GM15510 (cell line): Measurements from ENCODE around the gene PALMD.

Experiments used
- POLR2A ChIP-seq: IDR thresholded peaks from 3 replicates; pipeline ENCODE4 v1.6.1; 2011; ENCODE audit warnings: borderline replicate concordance; ENCODE audit not compliant: insufficient read length; ENCODE audit errors: extremely low read depth

Gene PALMD

DNA sequence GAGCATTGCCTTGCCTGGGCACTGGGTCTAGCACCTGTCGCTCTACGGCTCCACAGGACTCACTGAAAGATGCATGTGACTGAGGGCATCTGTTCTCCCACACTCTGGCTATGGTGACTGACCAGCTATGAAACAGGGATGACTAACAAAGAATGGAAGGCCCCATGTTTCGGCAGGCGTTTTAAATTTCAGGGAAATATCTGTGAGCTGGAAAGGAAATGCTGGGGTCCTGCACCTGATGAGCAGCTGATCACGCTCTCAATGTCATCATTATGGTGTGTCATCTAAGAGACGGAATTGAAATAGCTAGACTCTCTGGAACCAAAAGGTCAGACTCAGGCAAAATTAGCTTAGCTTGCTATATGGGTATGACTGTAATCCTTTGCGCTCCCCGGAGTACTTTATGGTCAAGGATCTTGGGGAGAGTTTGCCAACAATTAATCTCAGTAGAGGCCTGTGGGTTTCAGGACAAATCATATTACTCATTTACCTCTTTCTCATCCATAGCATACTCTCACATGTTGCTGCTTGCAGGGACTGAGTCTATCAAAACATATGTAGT is 24.5 kb upstream of the PALMD start:
- TF ChIP-seq POLR2A: no peak

DNA sequence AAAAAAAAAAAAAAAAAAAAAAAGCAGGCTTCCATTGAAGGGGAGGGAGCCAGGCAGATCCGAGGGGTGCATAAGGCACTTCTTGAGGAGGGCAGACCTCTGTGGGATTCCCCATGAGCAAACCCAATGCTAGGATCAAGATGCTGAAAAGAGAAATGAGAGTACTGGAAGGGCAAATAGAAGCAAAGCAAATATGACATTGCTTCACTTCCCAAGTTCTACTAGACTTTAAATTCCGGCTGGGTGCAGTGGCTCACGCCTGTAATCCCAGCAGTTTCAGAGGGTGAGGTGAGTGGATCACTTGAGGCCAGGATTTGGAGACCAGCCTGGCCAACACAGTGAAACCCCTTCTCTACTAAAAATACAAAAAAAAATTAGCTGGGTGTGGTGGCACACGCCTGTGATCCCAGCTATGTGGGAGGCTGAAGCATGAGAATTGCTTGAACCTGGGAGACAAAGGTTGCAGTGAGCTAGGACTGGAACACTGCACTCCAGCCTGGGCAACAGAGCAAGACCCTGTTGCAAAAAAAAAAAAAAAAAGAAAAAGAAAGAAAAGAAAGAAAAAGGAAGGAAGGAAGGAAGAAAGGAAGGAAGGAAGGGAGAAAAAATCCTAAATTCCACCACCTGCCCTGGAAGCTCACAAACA is 23.1 kb upstream of the PALMD start:
- TF ChIP-seq POLR2A: no peak

DNA sequence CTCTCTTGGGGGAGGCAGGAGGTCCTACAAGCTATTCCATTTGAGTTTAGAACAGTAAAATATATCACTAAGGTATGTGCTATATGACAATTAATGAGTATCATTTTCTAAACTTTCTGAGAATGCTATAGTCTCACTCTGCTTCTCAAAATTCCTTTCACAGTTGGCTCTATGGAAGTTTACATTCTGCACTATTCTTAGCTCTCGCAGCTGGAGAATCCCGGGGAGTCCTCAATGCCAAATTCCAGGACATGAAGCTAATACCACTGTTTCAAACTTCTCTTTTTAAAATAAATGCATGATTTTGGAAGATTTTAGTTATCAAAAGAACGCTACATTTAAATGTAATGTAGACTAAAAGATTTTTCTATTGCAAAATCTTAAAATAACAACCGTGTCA is 22.4 kb upstream of the PALMD start:
- no peak for TF ChIP-seq POLR2A

DNA sequence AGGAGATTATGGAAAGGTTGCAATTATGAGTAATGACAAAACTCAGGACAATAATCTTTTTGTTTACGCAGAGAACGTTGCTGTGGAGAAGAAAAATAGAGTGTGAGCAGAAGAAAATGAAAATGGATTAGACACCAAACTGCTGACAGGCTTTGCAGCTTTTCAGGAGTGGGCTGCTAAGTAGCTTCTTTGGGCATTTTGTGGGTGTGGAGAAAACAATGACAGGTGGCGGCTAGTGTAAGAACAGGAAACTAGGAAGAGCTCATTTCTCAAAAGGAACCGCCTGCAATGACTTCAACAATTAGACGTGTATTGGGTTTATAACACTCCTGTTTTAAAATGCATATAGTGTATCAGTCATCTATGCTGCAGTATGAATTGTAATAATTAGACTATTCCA is 18.3 kb upstream of the PALMD start:
- TF ChIP-seq POLR2A: no peak

DNA sequence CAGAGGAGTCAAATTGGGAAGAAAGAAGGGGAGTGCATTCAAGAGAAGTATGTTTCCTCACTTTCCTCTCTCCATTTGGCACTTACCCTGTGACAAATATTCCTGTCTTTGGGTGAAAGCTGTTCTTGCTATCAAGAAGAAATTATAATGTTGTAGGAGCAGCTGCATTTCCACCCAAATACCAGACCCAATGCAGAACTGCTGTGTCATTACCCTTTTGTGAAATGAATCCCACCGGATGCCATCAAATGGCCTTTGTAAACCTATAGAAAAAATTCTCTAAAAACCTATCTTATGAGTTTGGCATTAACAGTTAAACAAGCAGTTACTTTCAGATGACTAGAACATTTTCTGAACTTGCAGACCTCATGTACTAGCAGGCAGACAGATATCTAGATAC is 16.7 kb upstream of the PALMD start:
- TF ChIP-seq POLR2A: no peak

DNA sequence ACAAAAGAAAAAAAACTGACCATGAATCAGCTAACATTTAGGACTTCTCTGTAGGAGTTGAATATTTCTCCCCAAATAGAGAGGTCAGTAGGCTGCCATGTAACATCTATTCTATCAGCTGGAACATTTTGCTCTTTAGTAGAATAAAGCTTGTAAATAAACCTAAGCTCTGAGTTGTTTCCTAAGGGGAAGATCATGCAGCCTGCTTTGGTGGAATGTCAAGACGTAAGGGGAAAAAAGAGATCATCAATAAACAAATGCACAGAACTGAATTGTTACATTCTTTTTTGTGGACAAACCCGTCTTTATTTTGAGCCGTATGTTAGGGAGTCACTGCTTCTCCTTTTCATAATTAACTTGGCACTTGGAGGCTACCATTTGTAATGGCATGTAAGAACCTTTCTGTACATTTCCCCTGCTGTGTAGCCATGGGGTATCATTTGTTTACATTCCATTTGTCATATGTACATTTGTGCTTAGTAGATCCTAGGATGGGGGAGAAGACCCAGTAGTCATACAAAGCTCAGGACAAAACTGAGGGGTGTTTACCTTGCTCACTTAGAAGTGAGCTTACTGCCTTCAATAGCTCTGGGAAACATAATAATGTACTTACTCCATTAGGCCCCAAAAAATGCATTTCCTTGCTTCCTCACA is 10.8 kb upstream of the PALMD start:
- TF ChIP-seq POLR2A: no peak

DNA sequence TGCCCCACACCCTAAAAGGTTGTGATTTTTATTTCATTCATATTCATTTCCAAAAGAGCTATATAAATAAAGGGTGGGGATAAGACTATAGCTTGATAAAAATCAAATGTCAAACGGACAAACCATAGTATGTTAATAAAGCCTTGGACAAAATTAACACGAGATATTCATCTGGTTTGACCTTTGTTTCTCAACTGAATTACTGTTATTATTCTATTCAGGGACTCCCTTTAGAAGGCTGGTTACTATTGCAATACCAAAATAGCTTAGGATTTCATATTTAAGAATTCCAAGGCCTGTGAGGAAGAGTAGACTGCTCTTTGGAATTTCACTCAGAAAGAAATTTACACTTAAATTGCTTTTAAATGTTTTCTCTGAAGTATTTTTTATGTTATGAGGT is 10.2 kb upstream of the PALMD start:
- TF ChIP-seq POLR2A: no peak

DNA sequence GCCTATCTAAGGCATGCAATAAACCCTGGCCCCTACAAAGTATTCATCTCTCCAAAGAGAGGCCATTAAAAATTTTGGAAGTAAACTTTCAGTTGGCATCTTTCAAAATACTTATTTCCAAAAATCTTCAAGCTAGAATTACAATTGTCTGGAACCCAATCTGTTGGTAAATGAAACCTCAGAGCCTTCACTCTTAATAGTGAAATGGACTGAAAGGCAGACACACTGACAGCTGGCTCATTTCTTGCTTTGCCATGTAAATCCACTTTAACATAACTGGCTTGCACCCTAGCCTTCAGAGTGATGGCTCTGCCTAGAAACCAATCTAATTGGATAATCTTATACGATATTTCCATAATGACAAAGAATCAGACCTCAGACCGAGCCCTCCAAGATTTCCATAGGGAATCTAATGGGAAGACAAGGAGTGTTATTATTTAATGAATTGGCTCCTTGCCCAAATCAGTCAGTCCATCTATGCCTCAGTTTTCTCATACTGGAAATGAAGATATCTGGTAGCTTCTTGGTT is 9.2 kb upstream of the PALMD start:
- no peak for TF ChIP-seq POLR2A

DNA sequence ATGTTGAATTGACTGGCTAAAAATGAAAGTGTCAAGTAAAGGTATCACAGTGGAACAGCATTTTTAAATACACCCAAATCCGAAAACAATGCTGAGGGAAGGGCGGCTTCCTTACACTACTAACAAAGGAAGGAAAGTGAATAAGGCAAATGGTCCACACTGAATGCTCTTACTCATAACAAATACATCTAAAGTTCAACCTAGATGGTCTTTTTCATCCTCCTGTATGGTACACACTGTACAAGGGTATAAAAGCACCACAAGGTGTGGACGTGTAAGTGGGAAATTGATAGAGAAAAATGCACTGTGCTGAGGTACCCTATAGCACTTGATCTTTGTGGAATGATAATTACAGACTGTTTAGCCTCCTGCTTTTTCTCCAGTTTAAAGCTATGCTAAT is 7.1 kb upstream of the PALMD start:
- no peak for TF ChIP-seq POLR2A

DNA sequence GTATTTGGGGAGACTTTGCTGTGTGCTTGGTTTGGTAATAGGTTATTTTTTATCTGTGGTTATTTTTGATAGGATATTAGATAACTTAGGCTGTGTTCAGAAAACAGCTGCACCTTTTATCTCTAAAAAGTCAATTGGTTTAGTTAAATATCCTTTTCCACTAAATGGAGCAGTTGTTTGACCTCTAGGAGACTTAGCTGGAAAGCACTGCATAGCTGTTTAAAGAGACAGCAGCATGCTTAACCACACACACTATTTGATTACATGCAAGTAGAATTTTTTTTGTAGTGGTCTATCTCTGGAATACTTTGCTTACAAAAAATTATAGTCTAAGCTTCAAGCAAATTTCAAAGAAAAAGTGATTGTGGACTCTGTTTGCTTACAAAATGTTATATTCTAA is 6.5 kb upstream of the PALMD start:
- TF ChIP-seq POLR2A: no peak

DNA sequence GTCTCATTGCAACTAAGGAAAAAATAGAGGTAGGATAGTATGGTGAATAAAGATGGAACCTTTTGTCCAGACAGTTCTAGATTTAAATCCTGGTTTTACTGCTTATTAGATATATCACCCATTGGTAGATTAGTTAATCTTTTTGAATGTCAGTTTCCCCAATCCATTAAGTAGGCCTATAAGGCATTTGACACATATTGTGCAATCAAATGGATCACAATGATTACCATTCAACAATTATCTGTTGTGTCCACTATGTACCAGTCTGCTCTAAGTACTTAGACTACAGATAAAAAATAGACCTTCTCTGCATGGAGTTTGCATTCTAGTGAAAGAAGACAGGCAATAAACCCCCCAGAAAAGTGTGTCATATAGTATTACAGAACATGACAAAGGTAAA is 6.0 kb upstream of the PALMD start:
- no peak for TF ChIP-seq POLR2A

DNA sequence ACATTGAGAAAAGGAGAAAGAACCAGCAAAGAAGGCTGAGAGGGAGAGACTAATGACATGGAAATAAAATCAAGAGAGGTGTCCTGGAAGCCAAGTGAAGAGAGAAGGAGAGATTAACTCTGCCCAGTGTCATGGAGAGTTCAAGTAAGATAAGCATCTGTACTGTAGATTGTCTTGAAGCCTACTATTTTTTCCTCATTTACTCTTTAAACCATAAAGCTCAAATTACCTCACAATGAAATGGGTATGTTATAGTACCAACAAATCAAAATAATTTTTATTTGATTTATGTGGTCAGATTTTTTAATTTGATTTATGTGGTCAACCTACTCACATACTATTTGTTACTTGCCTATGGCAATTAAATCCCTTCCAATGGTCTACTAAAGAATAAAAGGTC is 5.2 kb upstream of the PALMD start:
- no peak for TF ChIP-seq POLR2A

DNA sequence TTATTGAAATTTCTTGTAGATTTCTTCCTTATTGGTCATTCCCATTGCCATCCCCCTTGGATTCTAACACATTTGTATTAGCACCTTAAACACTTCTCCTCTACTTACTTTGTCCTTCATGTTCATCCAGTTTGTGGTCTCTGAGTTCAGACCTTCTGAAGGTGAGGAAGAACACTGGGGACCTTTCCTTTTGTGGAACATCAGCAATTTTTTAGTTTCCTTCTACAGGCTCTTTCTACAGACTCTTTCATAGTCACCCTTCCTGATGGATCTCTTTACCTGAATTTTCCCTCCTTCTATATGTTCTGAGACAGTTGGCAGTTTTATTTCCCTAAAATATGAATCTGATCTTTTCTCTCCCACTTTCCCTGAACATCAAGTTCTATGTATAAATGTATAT is 4.4 kb upstream of the PALMD start:
- no peak for TF ChIP-seq POLR2A

DNA sequence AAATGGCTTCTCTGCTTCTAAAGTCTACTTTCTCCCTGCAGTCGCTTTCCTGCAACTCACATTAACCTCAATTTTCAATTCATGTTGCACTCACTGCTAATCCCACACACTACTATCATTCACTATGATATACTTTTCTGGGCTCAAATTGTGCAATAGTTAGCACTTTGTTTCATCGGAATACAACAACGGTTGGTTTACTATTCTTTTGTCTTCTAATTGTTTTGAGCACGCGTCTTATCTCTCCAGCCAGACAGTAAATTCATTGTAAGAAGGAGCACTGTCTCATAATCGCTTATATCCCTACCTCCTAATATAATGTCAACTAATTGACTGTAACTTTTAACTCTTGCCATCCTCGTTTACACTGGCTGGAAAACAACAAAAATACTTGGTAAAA is 3.9 kb upstream of the PALMD start:
- no peak for TF ChIP-seq POLR2A

DNA sequence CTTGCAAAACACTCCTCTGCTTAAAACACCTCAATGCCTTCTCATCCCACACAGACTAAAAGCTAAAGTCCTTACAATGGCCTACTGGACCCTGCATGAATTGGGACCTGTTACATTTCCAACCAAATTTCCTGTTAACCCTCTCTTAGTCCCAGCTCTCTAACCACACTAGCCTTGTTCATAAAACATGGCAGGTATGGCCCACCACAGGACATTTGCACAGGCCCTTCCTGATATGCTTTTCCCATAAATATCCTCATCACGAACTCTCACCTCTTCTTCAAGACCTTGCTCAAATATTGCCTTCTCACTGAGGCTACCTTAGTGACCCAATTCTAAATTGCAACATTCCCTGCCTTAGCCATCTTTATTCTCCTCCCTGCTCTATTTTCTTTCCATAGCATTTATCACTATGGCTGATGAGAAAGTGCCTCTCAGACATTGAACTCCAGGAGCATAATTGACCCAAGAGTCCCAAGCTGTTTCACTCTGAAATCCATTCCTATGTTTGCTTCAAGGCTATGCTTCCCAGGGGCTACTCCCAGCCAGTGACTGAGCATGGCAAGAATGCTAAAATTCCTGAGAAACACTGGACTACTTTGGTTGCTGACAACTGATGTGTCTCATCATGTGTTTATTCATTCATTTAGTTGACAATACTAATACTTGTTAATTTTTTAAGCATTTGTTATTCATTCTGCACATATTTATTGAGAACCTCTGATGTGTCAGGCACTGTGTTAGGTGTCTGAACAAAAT is 2.7 kb upstream of the PALMD start:
- TF ChIP-seq POLR2A: no peak
